NOMO-1 treated with DMSO at 0.1 percent for 48 hours (cell line): ENCODE data around the gene DAAM1.
A peak's percentile ranks its signal among the peaks of the same experiment; 100 is the strongest.

Source experiments
- DNase-seq: peaks from one replicate; lab custom pipeline; 2025; ENCODE audit not compliant: unreplicated experiment; lab: John Stamatoyannopoulos, UW

The DAAM1 gene

GRCh38 chr14:59336098-59336497 lies 147.6 kb downstream of the DAAM1 start:
- no peak for DNase-seq

GRCh38 chr14:59336706-59337105 lies 148.2 kb downstream of the DAAM1 start:
- no peak for DNase-seq

GRCh38 chr14:59337141-59337611 lies 148.7 kb downstream of the DAAM1 start:
- DNase-seq: peak; percentile 18

GRCh38 chr14:59338761-59339160 lies 150.3 kb downstream of the DAAM1 start:
- no peak for DNase-seq

- no peak for DNase-seq
Observed at GRCh38 chr14:59339524-59340330, 151.3 kb downstream of the DAAM1 start.

- DNase-seq: no peak
Observed at GRCh38 chr14:59341858-59342477, 153.5 kb downstream of the DAAM1 start.

GRCh38 chr14:59342516-59343484 lies 154.3 kb downstream of the DAAM1 start:
- no peak for DNase-seq

GRCh38 chr14:59343585-59343984 lies 155.1 kb downstream of the DAAM1 start:
- no peak for DNase-seq

GRCh38 chr14:59344016-59344415 lies 155.5 kb downstream of the DAAM1 start:
- DNase-seq: no peak

- DNase-seq: no peak
Observed at GRCh38 chr14:59344691-59345455, 156.4 kb downstream of the DAAM1 start.

GRCh38 chr14:59346329-59346728 lies 157.9 kb downstream of the DAAM1 start:
- no peak for DNase-seq

GRCh38 chr14:59346796-59347510 lies 158.5 kb downstream of the DAAM1 start:
- DNase-seq: no peak

- DNase-seq: peak; percentile 75
Observed at GRCh38 chr14:59347511-59347900, 159.0 kb downstream of the DAAM1 start.

GRCh38 chr14:59347915-59348314 lies 159.4 kb downstream of the DAAM1 start:
- no peak for DNase-seq

GRCh38 chr14:59349258-59349701 lies 160.8 kb downstream of the DAAM1 start:
- no peak for DNase-seq

GRCh38 chr14:59352961-59353360 lies 164.5 kb downstream of the DAAM1 start:
- no peak for DNase-seq

- no peak for DNase-seq
Observed at GRCh38 chr14:59354666-59355065, 166.2 kb downstream of the DAAM1 start.

GRCh38 chr14:59355091-59355490 lies 166.6 kb downstream of the DAAM1 start:
- no peak for DNase-seq

GRCh38 chr14:59356312-59356711 lies 167.8 kb downstream of the DAAM1 start:
- no peak for DNase-seq

GRCh38 chr14:59356767-59357166 lies 168.3 kb downstream of the DAAM1 start:
- DNase-seq: no peak
